Neuronal stem cell (in vitro differentiated cells): Measurements from ENCODE around the gene CCL5.

ENCODE experiments used
- DNase-seq: peaks from one replicate; pipeline ENCODE4 v3.0.0-alpha.2; 2013; ENCODE audit warnings: low spot score
- H2AFZ ChIP-seq: one replicate; pipeline ENCODE4 v1.6.1; 2013; ENCODE audit warnings: mild to moderate bottlenecking, low read length, inconsistent platforms
- H2AK5ac ChIP-seq: 2 replicates; pipeline ENCODE4 v1.6.1; 2013; ENCODE audit warnings: low read depth, mild to moderate bottlenecking, inconsistent platforms, low read length, moderate library complexity, mixed read lengths
- H2BK120ac ChIP-seq: 2 replicates; pipeline ENCODE4 v1.6.1; 2013; ENCODE audit warnings: low read depth, mild to moderate bottlenecking, inconsistent platforms, low read length, moderate library complexity, mixed read lengths
- H2BK12ac ChIP-seq: one replicate; pipeline ENCODE4 v1.6.1; 2013; ENCODE audit warnings: low read length, inconsistent platforms
- H2BK15ac ChIP-seq: 2 replicates; pipeline ENCODE4 v1.6.1; 2013; ENCODE audit warnings: mild to moderate bottlenecking, low read length, inconsistent platforms, mixed read lengths
- H2BK5ac ChIP-seq: one replicate; pipeline ENCODE4 v1.6.1; 2013; ENCODE audit warnings: inconsistent platforms, mild to moderate bottlenecking, low read length, moderate library complexity
- H3K14ac ChIP-seq: one replicate; pipeline ENCODE4 v1.6.1; 2013; ENCODE audit warnings: low read length, inconsistent platforms
- H3K18ac ChIP-seq: 2 replicates; pipeline ENCODE4 v1.6.1; 2013; ENCODE audit warnings: low read length, inconsistent platforms
- H3K23ac ChIP-seq: 2 replicates; pipeline ENCODE4 v1.6.1; 2013; ENCODE audit warnings: low read depth, mild to moderate bottlenecking, mixed read lengths, low read length, inconsistent platforms; ENCODE audit not compliant: poor library complexity
- H3K27ac ChIP-seq: replicated peaks from 3 replicates; pipeline ENCODE4 v1.5.1; 2013; ENCODE audit warnings: low read length, inconsistent platforms
- H3K27me3 ChIP-seq, 3 experiments: 2 replicates each; pipeline ENCODE4 v1.6.1; 2013; ENCODE audit warnings: low read length in 3 of 3, mild to moderate bottlenecking in 2 of 3, inconsistent platforms in 1 of 3, low read depth in 1 of 3, mixed read lengths in 1 of 3, moderate library complexity in 1 of 3; ENCODE audit not compliant: control insufficient read depth in 3 of 3, insufficient read depth in 3 of 3
- H3K36me3 ChIP-seq, 2 donors: replicated peaks in 1 of 2; 2 replicates each; pipeline ENCODE4 v1.6.1; 2013; ENCODE audit warnings: low read length in 2 of 2; ENCODE audit not compliant: control insufficient read depth in 2 of 2, insufficient read depth in 2 of 2
- H3K4ac ChIP-seq: 2 replicates; pipeline ENCODE4 v1.6.1; 2013; ENCODE audit warnings: inconsistent platforms, mild to moderate bottlenecking, low read length, moderate library complexity
- H3K4me1 ChIP-seq, 2 donors: 1 replicate in 1 of 2; 2 replicates in 1 of 2; pipeline ENCODE4 v1.6.1; 2013; ENCODE audit warnings: low read length in 2 of 2, low read depth in 1 of 2; ENCODE audit not compliant: control insufficient read depth in 2 of 2, insufficient read depth in 1 of 2
- H3K4me2 ChIP-seq: one replicate; pipeline ENCODE4 v1.6.1; 2013; ENCODE audit warnings: mild to moderate bottlenecking, low read length, inconsistent platforms; ENCODE audit not compliant: insufficient read depth, poor library complexity, severe bottlenecking
- H3K4me3 ChIP-seq, 2 donors: 2 replicates each; pipeline ENCODE4 v1.5.1; 2013; ENCODE audit warnings: low read length in 2 of 2, mild to moderate bottlenecking in 2 of 2, inconsistent platforms in 1 of 2, moderate library complexity in 1 of 2
- H3K79me1 ChIP-seq: one replicate; pipeline ENCODE4 v1.6.1; 2013; ENCODE audit warnings: low read depth, mild to moderate bottlenecking, inconsistent platforms, low read length, moderate library complexity
- H3K9ac ChIP-seq: one replicate; pipeline ENCODE4 v1.6.1; 2013; ENCODE audit warnings: mild to moderate bottlenecking, low read depth, low read length, inconsistent platforms; ENCODE audit not compliant: poor library complexity
- H3K9me3 ChIP-seq, 2 donors: replicated peaks in 1 of 2; 2 replicates each; pipeline versions ENCODE3 to v1.6.1; 2013; ENCODE audit warnings: low read length in 2 of 2, mild to moderate bottlenecking in 2 of 2, inconsistent platforms in 1 of 2, low read depth in 1 of 2, mixed read lengths in 1 of 2, moderate library complexity in 1 of 2; ENCODE audit not compliant: control insufficient read depth in 2 of 2, insufficient read depth in 1 of 2
- H4K8ac ChIP-seq: one replicate; pipeline ENCODE4 v1.6.1; 2013; ENCODE audit warnings: low read depth, mild to moderate bottlenecking, inconsistent platforms, low read length, moderate library complexity
- H4K91ac ChIP-seq: one replicate; pipeline ENCODE4 v1.6.1; 2013; ENCODE audit warnings: low read length, low read depth, mild to moderate bottlenecking, inconsistent platforms; ENCODE audit not compliant: poor library complexity
- WGBS, 2 donors: extraction: QIAGEN DNeasy Blood & Tissue Kit; methylation state at CpG; one replicate each; pipeline ENCODE4 v1.1.7; 2013; ENCODE audit warnings: missing lambda C conversion rate in 2 of 2, mixed read lengths in 1 of 2; ENCODE audit not compliant: insufficient read length in 2 of 2, insufficient replicate concordance in 1 of 2; ENCODE audit errors: extremely low coverage in 2 of 2; 5-methylcytosine and 5-hydroxymethylcytosine counted together

Gene CCL5

DNA sequence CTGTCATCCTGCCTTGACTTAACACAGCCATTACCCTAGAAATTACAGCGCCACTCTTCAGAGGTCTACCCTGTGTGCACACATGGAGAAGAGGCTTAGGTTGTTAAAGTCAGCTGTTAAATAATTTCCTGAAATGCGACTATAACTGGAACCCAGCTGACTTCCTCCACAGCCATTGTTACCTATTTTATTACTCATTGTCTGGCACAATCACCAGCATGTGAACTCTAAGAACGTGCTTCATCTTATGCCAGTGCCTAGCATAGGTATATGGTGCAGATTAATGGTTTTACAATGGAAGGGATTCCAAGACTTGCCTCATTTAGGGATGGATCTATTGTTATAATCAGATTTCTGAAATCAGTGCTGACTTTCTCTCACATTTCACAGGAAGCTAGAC, 38.5 kb upstream of the CCL5 start:
- no CpG with 5 or more reads among the region's 3 CpGs for WGBS, 2 donors
- no peak overlapping the region for H2BK5ac ChIP-seq
- H3K27me3 ChIP-seq, result no peaks in the 10 kb centered on the region
- H3K36me3 ChIP-seq, result peaks cover 6 to 7% of the 10 kb centered on the region in 2 donors
- DNase-seq, result no peak
- H4K8ac ChIP-seq, result no peak overlapping the region
- no peak overlapping the region for H2BK15ac ChIP-seq
- H3K4me2 ChIP-seq, result no peak overlapping the region
- H3K9ac ChIP-seq, result no peak overlapping the region
- no peak overlapping the region for H3K14ac ChIP-seq
- H4K91ac ChIP-seq, result no peak overlapping the region
- no peaks in the 10 kb centered on the region for H3K79me1 ChIP-seq
- H3K27ac ChIP-seq, result no peak overlapping the region
- H2BK12ac ChIP-seq, result no peak overlapping the region
- no peak overlapping the region for H3K18ac ChIP-seq
- no peak overlapping the region for H3K4ac ChIP-seq
- H3K9me3 ChIP-seq, result peaks cover 0 to 4% of the 10 kb centered on the region in 2 donors
- no peak overlapping the region for H3K4me3 ChIP-seq
- H2AFZ ChIP-seq, result no peak overlapping the region
- H3K23ac ChIP-seq, result no peak overlapping the region
- no peak overlapping the region for H2BK120ac ChIP-seq
- no peak overlapping the region for H2AK5ac ChIP-seq
- no peaks in the 10 kb centered on the region for H3K4me1 ChIP-seq

DNA sequence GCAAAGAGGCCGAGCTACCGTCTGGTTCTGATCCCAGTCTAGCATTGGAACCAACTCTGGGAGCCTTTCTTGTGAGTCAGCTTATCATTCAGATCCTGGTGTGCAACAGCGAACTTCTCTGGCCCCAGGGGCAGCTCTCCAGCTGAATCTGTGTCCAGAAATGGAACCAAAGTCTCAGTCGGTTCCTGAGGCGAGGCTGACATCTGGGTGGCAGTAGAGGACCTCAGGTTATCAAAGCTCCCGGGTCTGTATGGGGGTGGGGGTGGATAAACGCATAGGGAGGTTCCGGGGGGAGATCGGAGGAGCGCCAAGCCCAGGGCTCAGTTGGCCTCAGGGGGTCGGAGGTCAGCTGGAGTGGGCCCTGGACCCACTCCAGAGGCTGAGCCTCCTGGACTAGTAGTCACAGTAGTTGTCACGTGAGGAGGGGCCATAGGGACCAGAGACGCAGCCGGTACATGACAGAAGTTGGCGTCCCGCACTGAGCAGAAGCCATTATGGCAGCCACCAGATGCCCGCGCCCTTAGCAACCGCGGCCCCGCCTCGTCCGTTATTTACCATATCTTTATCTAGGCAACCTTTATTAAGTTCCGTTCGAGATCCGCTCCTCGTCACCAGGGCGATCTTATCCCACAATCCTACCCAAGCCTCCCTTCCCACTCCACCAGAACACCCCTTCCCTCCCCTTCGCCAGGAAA, 37.5 kb upstream of the CCL5 start:
- no peak overlapping the region for H2AK5ac ChIP-seq

DNA sequence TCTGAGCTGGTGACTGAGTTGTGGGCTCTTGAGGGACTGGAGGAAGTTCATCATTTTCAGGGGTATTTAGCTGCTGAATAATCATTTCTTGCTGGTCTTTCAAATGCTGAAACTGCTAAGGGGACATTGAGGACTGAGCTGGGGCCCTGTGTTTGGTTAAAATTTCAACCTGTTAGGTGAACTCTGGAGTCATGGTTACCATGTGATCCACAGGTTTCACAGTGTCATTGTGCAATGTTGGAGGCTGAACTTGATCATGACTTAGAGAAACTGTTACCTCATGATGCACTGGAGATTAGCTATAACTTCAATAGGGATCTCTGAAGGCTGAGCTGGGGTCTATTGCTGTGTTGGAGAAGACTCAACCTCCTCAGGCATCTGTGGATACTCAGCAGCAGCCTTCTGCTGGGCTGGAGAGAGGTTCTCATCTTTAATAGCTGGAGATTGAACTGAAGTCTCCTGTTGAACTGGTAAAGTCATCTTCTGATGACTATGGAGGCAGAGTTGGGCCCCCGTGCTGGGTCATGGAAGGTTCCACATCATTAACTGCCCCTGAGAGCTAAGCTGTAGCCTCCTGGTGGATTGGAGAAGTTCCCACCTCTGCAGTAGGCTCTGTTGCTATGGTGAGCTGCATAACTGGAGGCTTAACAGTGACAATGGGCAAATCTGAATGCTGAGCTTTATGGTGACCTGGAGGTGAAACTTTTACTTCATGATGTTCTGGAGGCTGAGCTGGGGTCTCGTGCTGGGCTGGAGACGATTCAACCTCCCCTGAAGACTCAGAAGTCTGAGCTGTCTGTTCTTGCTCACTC, 35.2 kb upstream of the CCL5 start:
- Histone ChIP-seq H3K36me3 (peaks cover 0 to 4% of the 10 kb centered on the region in 2 donors), H3K4me2 (no peak overlapping the region), H3K4ac (no peak overlapping the region), H2BK12ac (no peak overlapping the region), H3K9me3 (peaks cover 0 to 4% of the 10 kb centered on the region in 2 donors), H2BK120ac (no peak overlapping the region), H3K27me3 (no peaks in the 10 kb centered on the region), H4K91ac (no peak overlapping the region), H2AK5ac (no peak overlapping the region), H2BK15ac (no peak overlapping the region), H2AFZ (no peak overlapping the region), H3K14ac (no peak overlapping the region), H3K9ac (no peak overlapping the region), H3K27ac (no peak overlapping the region), H3K4me1 (no peaks in the 10 kb centered on the region), H3K18ac (no peak overlapping the region), H3K4me3 (no peak overlapping the region), H3K79me1 (no peaks in the 10 kb centered on the region), H4K8ac (no peak overlapping the region), H3K23ac (no peak overlapping the region), H2BK5ac (no peak overlapping the region)
- no CpG with 5 or more reads among the region's 3 CpGs for WGBS, 2 donors
- DNase-seq, result no peak

More for the DNA sequence above, 37.5 kb upstream of the CCL5 start:
- Histone ChIP-seq H2BK5ac (no peak overlapping the region), H4K91ac (no peak overlapping the region), H2BK15ac (no peak overlapping the region), H3K4me1 (no peaks in the 10 kb centered on the region), H2BK12ac (no peak overlapping the region), H3K14ac (no peak overlapping the region), H2BK120ac (no peak overlapping the region), H2AFZ (no peak overlapping the region), H3K23ac (peak overlapping the region; percentile 13), H3K27me3 (no peaks in the 10 kb centered on the region), H3K79me1 (no peaks in the 10 kb centered on the region), H3K27ac (no peak overlapping the region), H3K4me2 (no peak overlapping the region), H3K36me3 (peaks cover 4 to 6% of the 10 kb centered on the region in 2 donors), H4K8ac (no peak overlapping the region), H3K4me3 (no peak overlapping the region), H3K9me3 (peaks cover 0 to 4% of the 10 kb centered on the region in 2 donors), H3K9ac (no peak overlapping the region), H3K4ac (no peak overlapping the region), H3K18ac (no peak overlapping the region)
- WGBS, 2 donors, result no CpG with 5 or more reads among the region's 29 CpGs
- no peak for DNase-seq

DNA sequence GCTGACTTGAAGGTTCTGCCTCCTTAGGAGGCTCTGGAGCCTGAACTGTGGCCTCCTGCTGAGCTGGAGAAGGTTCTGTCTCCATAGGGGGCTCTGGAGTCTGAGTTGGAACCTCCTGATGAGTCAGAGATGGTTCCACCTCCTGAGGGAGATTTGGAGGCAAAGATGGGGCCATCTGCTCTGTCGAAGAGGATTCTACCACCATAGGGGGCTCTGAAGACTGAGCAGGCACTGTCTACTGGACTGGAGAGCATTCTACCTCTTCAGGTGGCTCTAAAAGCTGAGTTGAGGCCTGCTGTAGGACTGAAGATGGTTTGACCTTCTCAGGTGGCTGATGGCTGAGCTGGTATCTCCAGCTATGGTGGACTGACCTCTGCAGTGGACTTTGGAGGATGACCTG, 34.2 kb upstream of the CCL5 start:
- no peak overlapping the region for H2BK12ac ChIP-seq
- no peak for DNase-seq
- no peak overlapping the region for H3K14ac ChIP-seq
- H3K4ac ChIP-seq, result no peak overlapping the region
- no peaks in the 10 kb centered on the region for H3K4me1 ChIP-seq
- H3K4me2 ChIP-seq, result no peak overlapping the region
- H3K27ac ChIP-seq, result no peak overlapping the region
- no peak overlapping the region for H3K4me3 ChIP-seq
- no peak overlapping the region for H2BK120ac ChIP-seq
- H3K27me3 ChIP-seq, result no peaks in the 10 kb centered on the region
- H2BK5ac ChIP-seq, result no peak overlapping the region
- no peak overlapping the region for H4K8ac ChIP-seq
- no peaks in the 10 kb centered on the region for H3K79me1 ChIP-seq
- H2AFZ ChIP-seq, result no peak overlapping the region
- H2AK5ac ChIP-seq, result no peak overlapping the region
- no peak overlapping the region for H3K9ac ChIP-seq
- H3K23ac ChIP-seq, result no peak overlapping the region
- H2BK15ac ChIP-seq, result no peak overlapping the region
- WGBS, 2 donors, result no CpG with 5 or more reads among the region's 1 CpG
- H3K9me3 ChIP-seq, result peaks cover 0 to 7% of the 10 kb centered on the region in 2 donors
- H3K36me3 ChIP-seq, result peaks cover 0 to 3% of the 10 kb centered on the region in 2 donors
- H4K91ac ChIP-seq, result no peak overlapping the region
- no peak overlapping the region for H3K18ac ChIP-seq
